ENCODE results near the gene TMOD3.

TMOD3 gene

GRCh38 chr15:51935466-51936104 lies 106.1 kb downstream of the TMOD3 start:
- TF ChIP-seq GATA3 (IDR thresholded peaks at IDR 0.05; ENCODE audit: low read depth, low read length) (no peak), GATA2 (IDR thresholded peaks at IDR 0.05; ENCODE audit: low read depth, low read length) (no peak)

DNA sequence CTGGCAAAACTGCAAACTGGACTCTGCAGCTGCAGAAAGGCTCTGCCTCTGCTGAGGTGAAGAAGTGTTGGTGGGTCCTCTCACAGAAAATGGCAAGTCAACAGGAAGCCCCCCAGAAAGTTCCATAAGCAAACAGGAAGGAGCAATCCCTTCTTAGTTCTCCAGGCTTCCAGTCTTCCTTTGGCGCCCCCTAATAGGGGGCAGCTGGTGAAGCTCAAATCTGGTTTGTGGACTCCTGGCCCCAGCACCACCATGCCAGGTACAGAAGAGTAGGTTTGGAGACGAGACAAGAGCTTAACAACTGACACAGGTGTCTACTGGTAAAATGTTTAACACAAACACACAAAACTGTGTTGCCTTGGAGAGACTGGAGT lies 106.6 kb downstream of the TMOD3 start:
- TF ChIP-seq GATA3 (IDR thresholded peaks at IDR 0.05; ENCODE audit: low read depth, low read length) (no peak), GATA2 (IDR thresholded peaks at IDR 0.05; ENCODE audit: low read depth, low read length) (no peak)

DNA sequence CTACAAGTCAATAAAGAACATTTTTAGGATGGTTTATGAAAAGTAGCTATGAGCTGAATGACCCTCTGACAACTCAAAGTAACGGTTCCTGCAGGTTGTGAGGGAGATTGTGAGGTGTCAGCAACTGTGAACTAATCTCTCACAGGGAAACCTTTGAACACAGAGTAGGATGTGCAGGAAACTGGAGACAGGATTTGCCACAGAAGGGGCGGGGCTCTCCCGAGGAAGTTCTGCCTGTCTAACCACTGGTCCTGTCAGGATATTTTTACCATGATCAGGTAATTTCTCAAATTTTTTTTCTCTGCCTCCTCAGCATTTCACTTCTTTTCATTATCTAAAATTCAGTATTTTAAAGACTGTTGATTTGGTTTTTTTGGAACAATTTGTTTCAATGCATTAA lies 108.8 kb downstream of the TMOD3 start:
- TF ChIP-seq GATA2 (IDR thresholded peaks at IDR 0.05; ENCODE audit: low read depth, low read length) (no peak), GATA3 (IDR thresholded peaks at IDR 0.05; ENCODE audit: low read depth, low read length) (no peak)

DNA sequence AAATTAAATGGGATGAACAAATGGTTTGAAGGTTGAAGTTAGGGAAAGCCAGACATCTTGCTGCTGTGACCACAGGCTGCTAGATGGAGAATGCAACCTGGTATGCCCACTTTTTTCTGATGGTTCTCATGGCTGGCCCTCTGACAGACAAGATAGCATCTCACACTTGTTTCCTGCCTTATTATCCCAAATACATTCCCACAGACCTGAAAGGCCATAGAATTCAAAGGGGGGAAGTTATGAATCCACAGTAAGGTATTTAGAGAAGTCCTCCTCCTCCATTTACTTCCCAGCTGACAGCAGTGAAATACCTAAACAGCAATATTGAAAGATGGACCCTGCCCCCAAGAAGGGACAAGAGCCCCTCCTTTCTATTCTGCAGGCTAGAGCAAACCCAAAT lies 109.8 kb downstream of the TMOD3 start:
- no peak for TF ChIP-seq GATA2 (IDR thresholded peaks at IDR 0.05; ENCODE audit: low read depth, low read length)
- no peak for TF ChIP-seq GATA3 (IDR thresholded peaks at IDR 0.05; ENCODE audit: low read depth, low read length)

GRCh38 chr15:51947124-51947523 lies 117.7 kb downstream of the TMOD3 start:
- no peak for TF ChIP-seq GATA3 (IDR thresholded peaks at IDR 0.05; ENCODE audit: low read depth, low read length)
- no peak for TF ChIP-seq GATA2 (IDR thresholded peaks at IDR 0.05; ENCODE audit: low read depth, low read length)

GRCh38 chr15:51952805-51953204 lies 123.4 kb downstream of the TMOD3 start:
- no peak for TF ChIP-seq GATA2 (IDR thresholded peaks at IDR 0.05; ENCODE audit: low read depth, low read length)
- TF ChIP-seq GATA3 (IDR thresholded peaks at IDR 0.05; ENCODE audit: low read depth, low read length), result no peak

DNA sequence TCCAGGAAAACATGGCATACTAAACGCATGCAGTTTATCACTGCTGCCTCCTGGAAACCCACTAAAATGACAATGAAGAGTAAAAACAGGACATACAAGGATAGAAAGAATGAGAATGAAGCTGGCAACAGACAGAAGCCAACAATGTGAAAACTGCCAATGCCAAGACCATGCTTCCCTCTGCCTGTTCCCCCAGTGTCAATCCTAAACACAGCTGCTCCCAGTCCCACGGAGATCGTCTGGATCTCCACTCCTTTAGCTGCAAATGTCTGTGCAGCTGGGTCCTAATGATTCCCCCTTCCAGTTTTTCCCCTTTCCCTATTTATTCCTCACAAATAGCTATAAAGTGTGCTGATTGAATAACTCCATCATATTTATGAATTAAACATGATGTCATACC lies 126.1 kb downstream of the TMOD3 start:
- TF ChIP-seq GATA2 (IDR thresholded peaks at IDR 0.05; ENCODE audit: low read depth, low read length), result no peak
- TF ChIP-seq GATA3 (IDR thresholded peaks at IDR 0.05; ENCODE audit: low read depth, low read length), result no peak

All from SH-SY5Y (cell line).